Measurements from ENCODE around the gene FBLN2. TPM values are rescaled to one million over a fixed set of nuclear protein-coding genes. Genes with fewer than 3 reads are reported as not detected.

FBLN2 gene
- total RNA-seq, 1 donor from 2014 or later, result 5.3 TPM

- FAIRE-seq (no peak), DNase-seq (ENCODE audit: low spot score in 2 of 2) (no peak)
Measured at GRCh38 chr3:13529196-13530112, 19.5 kb upstream of the FBLN2 start.

GRCh38 chr3:13530241-13531009 is 18.5 kb upstream of the FBLN2 start:
- FAIRE-seq, result no peak
- no peak for DNase-seq (ENCODE audit: low spot score in 2 of 2)

- FAIRE-seq, result no peak
Measured at GRCh38 chr3:13532085-13532484, 16.8 kb upstream of the FBLN2 start.

GRCh38 chr3:13532631-13533030 is 16.3 kb upstream of the FBLN2 start:
- no peak for DNase-seq (ENCODE audit: low spot score in 2 of 2)
- no peak for FAIRE-seq

More at GRCh38 chr3:13532085-13532484, 16.8 kb upstream of the FBLN2 start:
- DNase-seq (ENCODE audit: low spot score in 2 of 2), result no peak

GRCh38 chr3:13533885-13534301 is 15.0 kb upstream of the FBLN2 start:
- FAIRE-seq, result no peak
- no peak for DNase-seq (ENCODE audit: low spot score in 2 of 2)

- FAIRE-seq, result no peak
- DNase-seq (ENCODE audit: low spot score in 2 of 2), result no peak
Measured at GRCh38 chr3:13535526-13535875, 13.4 kb upstream of the FBLN2 start.

- no peak for DNase-seq (ENCODE audit: low spot score in 2 of 2)
- no peak for FAIRE-seq
Measured at GRCh38 chr3:13535905-13536304, 13.0 kb upstream of the FBLN2 start.

- FAIRE-seq, result no peak
- no peak for DNase-seq (ENCODE audit: low spot score in 2 of 2)
Measured at GRCh38 chr3:13536432-13536831, 12.5 kb upstream of the FBLN2 start.

GRCh38 chr3:13536832-13537231 is 12.1 kb upstream of the FBLN2 start:
- FAIRE-seq (no peak), DNase-seq (ENCODE audit: low spot score in 2 of 2) (no peak)

- no peak for DNase-seq (ENCODE audit: low spot score in 2 of 2)
- no peak for FAIRE-seq
Measured at GRCh38 chr3:13537244-13537908, 11.5 kb upstream of the FBLN2 start.

- no peak for FAIRE-seq
- no peak for DNase-seq (ENCODE audit: low spot score in 2 of 2)
Measured at GRCh38 chr3:13537909-13538296, 11.0 kb upstream of the FBLN2 start.

GRCh38 chr3:13538520-13539291 is 10.2 kb upstream of the FBLN2 start:
- FAIRE-seq (no peak), DNase-seq (ENCODE audit: low spot score in 2 of 2) (no peak)

- no peak for DNase-seq (ENCODE audit: low spot score in 2 of 2)
- no peak for FAIRE-seq
Measured at GRCh38 chr3:13539292-13539638, 9.7 kb upstream of the FBLN2 start.

GRCh38 chr3:13539671-13540070 is 9.3 kb upstream of the FBLN2 start:
- FAIRE-seq (no peak), DNase-seq (ENCODE audit: low spot score in 2 of 2) (no peak)

- no peak for FAIRE-seq
Measured at GRCh38 chr3:13540297-13540995, 8.5 kb upstream of the FBLN2 start.

GRCh38 chr3:13541691-13542090 is 7.2 kb upstream of the FBLN2 start:
- no peak for DNase-seq (ENCODE audit: low spot score in 2 of 2)
- no peak for FAIRE-seq

More at GRCh38 chr3:13540297-13540995, 8.5 kb upstream of the FBLN2 start:
- no peak for DNase-seq (ENCODE audit: low spot score in 2 of 2)

GRCh38 chr3:13542142-13542541 is 6.8 kb upstream of the FBLN2 start:
- no peak for DNase-seq (ENCODE audit: low spot score in 2 of 2)

GRCh38 chr3:13543253-13543652 is 5.7 kb upstream of the FBLN2 start:
- DNase-seq (ENCODE audit: low spot score in 2 of 2) (no peak), FAIRE-seq (no peak)

More at GRCh38 chr3:13542142-13542541, 6.8 kb upstream of the FBLN2 start:
- FAIRE-seq, result no peak

GRCh38 chr3:13544293-13544831 is 4.6 kb upstream of the FBLN2 start:
- no peak for FAIRE-seq
- DNase-seq (ENCODE audit: low spot score in 2 of 2), result no peak

Data from frontal cortex (tissue), 4 donors.